ENCODE measurements around the gene SFSWAP. TPM values are rescaled to one million over a fixed set of nuclear protein-coding genes. Genes with fewer than 3 reads are reported as not detected.
"Not testable (repeated sequence)": the region's sequence is repeated elsewhere in the genome, so short reads cannot be mapped to it uniquely, and the experiment has no call there.

The SFSWAP gene
- total RNA-seq, 2 donors from 2014 or later, result 34.2 to 41.1 TPM

- DNase-seq (no peak), ATAC-seq (no peak)
- intact Hi-C loops (cut with DNase I, micrococcal nuclease), result no loop called here
These were observed 14.6 kb downstream of the SFSWAP start for GRCh38 chr12:131725503-131725902.

- ATAC-seq, result no peak
- intact Hi-C loops (cut with DNase I, micrococcal nuclease), result no loop called here
These were observed 17.8 kb downstream of the SFSWAP start for GRCh38 chr12:131728720-131729119.

GRCh38 chr12:131729254-131729955 is 18.5 kb downstream of the SFSWAP start:
- DNase-seq (no peak), ATAC-seq (no peak)
- intact Hi-C loops (cut with DNase I, micrococcal nuclease), result no loop called here

More at GRCh38 chr12:131728720-131729119, 17.8 kb downstream of the SFSWAP start:
- DNase-seq, result no peak

GRCh38 chr12:131732996-131733615 is 22.2 kb downstream of the SFSWAP start:
- no peak for ATAC-seq
- intact Hi-C loops (cut with DNase I, micrococcal nuclease), result no loop called here
- DNase-seq, result no peak

GRCh38 chr12:131733874-131734273 is 23.0 kb downstream of the SFSWAP start:
- intact Hi-C loops (cut with DNase I, micrococcal nuclease), result no loop called here
- ATAC-seq (no peak), DNase-seq (no peak)

GRCh38 chr12:131734336-131735152 is 23.7 kb downstream of the SFSWAP start:
- ATAC-seq (no peak), DNase-seq (no peak)
- intact Hi-C loops (cut with DNase I, micrococcal nuclease), result no loop called here

GRCh38 chr12:131735153-131735456 is 24.2 kb downstream of the SFSWAP start:
- no peak for ATAC-seq
- intact Hi-C loops (cut with DNase I, micrococcal nuclease), result no loop called here
- DNase-seq, result no peak

GRCh38 chr12:131735476-131736445 is 24.9 kb downstream of the SFSWAP start:
- intact Hi-C loops (cut with DNase I, micrococcal nuclease), result no loop called here
- ATAC-seq (no peak), DNase-seq (no peak)

GRCh38 chr12:131736446-131737149 is 25.7 kb downstream of the SFSWAP start:
- ATAC-seq (no peak), DNase-seq (no peak)
- intact Hi-C loops (cut with DNase I, micrococcal nuclease), result no loop called here

- DNase-seq (no peak), ATAC-seq (no peak)
- intact Hi-C loops (cut with DNase I, micrococcal nuclease), result no loop called here
These were observed 26.4 kb downstream of the SFSWAP start for GRCh38 chr12:131737150-131737827.

- DNase-seq (no peak), ATAC-seq (no peak)
- intact Hi-C loops (cut with DNase I, micrococcal nuclease), result no loop called here
These were observed 27.3 kb downstream of the SFSWAP start for GRCh38 chr12:131738196-131738595.

- ATAC-seq (no peak), DNase-seq (no peak)
- intact Hi-C loops (cut with DNase I, micrococcal nuclease), result no loop called here
These were observed 29.7 kb downstream of the SFSWAP start for GRCh38 chr12:131740626-131741025.

- ATAC-seq; intact Hi-C loops (cut with DNase I, micrococcal nuclease); DNase-seq: not testable (repeated sequence)
These were observed 31.9 kb downstream of the SFSWAP start for GRCh38 chr12:131742761-131743160.

- ATAC-seq; DNase-seq; intact Hi-C loops (cut with DNase I, micrococcal nuclease): not testable (repeated sequence)
These were observed 32.5 kb downstream of the SFSWAP start for GRCh38 chr12:131743410-131743809.

GRCh38 chr12:131743880-131744279 is 33.0 kb downstream of the SFSWAP start:
- intact Hi-C loops (cut with DNase I, micrococcal nuclease); DNase-seq; ATAC-seq: not testable (repeated sequence)

GRCh38 chr12:131744675-131745074 is 33.8 kb downstream of the SFSWAP start:
- DNase-seq; intact Hi-C loops (cut with DNase I, micrococcal nuclease); ATAC-seq: not testable (repeated sequence)

- no peak for ATAC-seq
- intact Hi-C loops (cut with DNase I, micrococcal nuclease), result no loop called here
- DNase-seq, result no peak
These were observed 34.8 kb downstream of the SFSWAP start for GRCh38 chr12:131745706-131746105.

All from left colon (tissue), 2 donors.